DMS153 treated with DMSO at 0.1 percent for 48 hours (cell line): ENCODE results near the gene KIDINS220.
A peak's percentile ranks its signal among the peaks of the same experiment; 100 is the strongest.

Experiments
- DNase-seq: peaks from one replicate; lab custom pipeline; 2025; ENCODE audit not compliant: unreplicated experiment; lab: John Stamatoyannopoulos, UW

Gene KIDINS220

DNA sequence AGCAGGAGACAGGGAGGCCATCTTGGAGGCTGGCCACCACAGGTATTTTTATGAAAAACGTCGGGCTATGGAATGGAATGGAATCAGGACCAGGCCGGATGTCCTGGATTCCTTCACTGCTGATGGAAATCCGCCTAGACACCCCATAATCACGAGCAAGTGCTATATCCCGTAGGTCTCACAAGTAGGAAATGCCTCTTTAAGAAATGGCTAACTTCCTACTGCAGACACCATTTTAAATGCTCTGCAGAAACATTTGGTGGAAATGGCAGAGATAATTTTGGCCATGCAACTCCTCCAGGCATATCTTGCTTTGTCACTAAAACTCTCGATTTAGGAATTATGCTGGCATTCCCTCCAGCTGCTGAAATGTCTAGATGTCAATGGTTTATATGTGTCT lies 137.6 kb downstream of the KIDINS220 start:
- DNase-seq, result no peak

DNA sequence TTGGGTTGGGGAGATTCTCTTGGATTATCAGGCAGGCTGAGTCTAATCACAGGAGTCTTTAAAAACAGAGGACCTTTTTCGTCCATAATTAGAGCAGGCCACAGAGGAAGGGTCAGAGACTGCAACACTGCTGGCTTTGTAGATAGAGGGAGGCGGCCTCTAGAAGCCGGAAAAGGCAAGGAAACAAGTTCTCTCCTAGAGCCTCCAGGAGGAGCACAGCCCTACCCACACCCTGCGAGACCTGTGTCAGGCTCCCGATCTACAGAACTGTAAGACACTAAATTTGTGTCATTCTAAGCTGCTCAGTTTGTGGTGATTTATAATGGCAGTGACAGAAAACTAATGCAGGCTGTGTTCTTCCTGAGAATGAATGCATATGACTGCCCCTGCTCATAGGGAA lies 140.2 kb downstream of the KIDINS220 start:
- DNase-seq, result no peak

DNA sequence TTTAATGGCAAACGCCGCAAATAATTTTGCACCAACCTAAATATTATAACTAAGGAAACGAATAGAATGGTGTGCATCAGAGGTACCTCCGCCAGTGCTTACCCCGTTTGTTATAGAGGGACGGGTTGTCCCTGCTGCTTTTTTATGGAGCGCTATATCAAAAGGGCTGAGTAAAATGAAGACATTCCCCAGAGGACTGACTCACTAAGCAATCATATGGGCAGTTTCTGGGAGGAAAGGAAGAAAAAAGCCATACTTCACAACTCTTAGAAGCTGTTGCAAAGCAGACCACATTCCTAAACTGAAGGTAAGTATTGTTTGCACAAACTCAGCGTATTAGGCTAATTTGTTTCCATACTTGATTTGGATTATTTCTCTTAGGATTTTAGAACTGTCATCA lies 142.7 kb downstream of the KIDINS220 start:
- DNase-seq, result no peak

DNA sequence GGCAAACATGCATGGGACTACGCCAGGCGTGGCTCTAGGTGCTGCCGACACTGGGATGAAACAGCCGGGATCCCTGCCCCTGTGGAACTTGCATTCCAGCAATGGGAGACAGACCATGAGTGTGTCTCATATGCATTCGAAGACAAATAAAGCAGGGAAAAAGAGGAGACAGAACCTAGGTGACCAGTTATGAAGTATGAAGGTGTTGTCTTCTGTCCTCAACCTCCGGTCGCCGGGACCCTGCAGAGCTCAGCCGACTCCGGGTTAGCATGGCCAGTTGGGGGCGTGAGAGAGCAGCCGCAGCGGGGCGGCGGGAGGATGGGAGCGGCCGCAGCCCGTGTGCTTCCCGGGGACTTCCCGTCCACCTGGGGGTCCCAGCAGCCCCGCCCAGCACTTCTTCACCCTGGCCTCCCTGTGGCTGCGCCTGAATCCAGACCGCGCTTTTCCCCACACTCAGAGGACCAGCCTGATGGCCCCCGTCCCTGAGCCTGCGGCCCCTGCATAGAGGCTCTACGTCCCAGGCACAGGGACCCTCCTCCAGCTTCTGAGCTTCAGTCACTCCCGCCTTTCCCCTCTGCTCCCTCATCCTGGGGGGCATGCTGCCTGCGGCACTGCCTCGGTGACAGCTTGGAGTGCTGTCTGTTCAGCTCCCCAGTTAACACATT lies 144.1 kb downstream of the KIDINS220 start:
- no peak for DNase-seq

DNA sequence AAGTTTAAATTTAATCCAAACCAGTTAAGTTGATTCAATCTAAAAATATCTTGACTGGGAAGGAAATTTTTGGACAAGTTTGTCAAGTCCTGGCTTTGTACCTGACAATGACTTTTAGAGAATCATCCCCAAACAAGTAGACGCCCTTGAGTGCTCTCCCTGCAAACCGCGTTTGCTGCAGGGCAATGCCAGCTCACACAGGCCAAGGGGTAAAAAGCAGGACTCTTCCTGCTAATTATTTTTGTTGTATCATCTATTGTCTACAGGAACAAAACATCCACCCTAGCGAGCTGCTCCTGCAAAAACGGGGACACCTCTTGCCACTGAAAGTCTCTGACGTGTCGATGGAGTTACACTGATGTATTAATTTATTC lies 144.6 kb downstream of the KIDINS220 start:
- no peak for DNase-seq

DNA sequence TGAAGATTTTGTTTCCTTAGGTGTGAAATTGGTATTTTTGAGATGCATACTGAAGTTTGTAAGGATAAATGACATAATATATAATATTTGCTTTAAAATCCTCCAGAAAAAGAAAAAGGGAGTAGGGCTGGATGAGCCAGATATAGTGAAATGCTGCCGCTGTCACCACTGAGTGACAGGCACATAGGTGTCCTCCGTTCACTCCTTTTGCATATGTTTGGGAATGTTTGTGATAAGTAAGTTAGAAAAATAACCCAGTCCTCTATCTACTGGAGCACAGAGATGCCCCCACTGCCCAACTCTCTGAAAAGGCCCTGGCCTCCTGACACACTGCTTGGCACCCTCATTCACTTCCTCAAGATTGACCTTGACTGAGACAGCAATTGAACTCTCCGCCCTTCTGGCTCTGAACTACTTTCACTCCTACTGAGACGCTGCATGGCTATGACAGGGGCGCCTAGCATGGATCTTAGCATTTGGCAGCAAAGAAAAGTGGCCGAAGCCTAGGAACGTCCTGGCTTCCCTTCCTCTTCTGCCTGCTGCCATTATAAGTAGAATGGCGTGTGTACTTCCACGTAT lies 145.5 kb downstream of the KIDINS220 start:
- no peak for DNase-seq

DNA sequence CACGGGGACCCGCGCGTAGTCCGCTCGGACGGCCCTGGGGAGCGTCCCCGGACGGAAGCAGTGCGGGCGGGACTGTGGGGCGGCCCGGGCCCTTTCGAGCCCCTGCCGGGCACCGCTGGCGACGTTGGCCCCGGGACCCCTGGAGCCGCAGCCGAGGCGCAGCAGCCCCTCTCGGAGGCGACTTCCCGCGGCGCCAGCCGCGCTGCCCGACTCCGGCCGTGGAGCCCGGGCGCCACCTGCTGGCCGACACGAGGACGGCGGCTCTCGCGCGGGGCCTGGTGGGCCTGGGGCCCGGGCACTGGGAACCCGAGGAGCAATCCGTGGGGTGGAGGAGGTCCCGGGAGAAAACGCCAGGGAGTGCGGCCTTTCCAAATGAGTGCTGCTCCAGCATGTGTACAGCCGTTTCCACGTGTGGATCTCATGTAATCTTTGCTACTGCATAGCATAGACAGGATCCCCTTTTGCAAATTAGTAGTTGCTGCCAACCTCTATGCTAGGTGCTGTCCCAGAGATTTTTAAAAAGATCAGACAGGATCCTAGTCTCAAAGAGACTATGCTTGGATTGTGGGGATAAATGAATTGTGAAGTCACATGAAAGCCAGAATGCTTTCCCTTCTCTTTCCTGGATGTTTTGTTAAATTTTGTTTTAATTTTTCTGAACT lies 151.6 kb downstream of the KIDINS220 start:
- DNase-seq, result peak; percentile 77

DNA sequence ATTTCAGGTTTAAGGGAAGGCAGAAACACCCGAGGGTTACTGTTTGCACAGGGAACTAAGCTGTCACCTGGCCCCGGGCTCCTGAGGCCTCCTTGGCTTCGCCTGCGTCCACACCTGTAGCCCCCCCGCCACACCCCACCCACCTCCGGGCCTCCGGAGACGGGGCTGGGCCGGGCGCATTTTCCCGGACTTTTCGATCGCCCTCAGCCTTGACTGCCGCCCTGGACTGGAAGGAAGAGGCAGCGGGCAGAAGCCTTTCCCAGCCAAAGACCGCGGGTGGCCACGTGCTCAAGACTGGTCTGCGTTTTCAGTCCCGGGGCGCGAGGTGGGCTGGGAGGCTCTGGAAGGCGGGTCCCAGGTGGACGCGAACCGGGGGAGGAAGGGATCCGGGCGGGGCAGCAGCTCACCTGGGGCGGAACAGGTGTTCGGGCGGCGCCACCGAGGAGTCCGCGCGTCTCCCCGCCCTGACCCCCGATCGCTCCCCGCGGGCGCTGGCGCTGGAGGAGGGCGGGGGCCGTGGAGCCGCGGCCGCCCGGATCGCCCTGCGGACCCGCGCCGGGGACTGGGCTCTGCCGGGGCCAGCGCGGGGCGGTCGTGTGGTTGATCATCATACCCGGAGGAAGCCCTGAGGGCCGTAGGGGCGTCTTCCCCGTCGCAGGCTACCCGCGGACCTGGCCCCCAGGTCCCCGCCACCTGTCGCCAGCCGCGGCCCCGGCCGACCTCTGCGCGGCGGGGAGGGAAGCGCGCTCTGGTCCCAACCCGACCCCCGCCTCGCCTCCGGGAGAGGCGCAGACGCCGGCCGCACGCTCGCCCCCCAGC lies 152.3 kb downstream of the KIDINS220 start:
- peak; percentile 88 for DNase-seq

DNA sequence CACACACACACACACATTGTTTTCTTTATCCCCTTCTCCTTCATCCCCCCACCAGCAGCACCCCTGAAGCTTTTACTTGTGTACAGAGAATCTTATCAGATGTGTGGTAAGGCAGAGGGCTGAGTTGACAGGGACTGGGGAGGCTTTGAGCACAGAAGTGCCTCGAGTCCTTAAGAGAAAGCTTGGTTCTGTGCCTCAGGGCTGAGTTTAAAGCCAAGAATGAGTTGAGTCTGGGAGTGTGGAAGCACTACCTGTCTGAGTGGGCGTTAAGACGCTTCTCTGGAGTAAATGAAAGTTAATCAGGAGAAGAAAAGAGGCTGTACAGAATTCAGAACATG lies 152.9 kb downstream of the KIDINS220 start:
- DNase-seq, result no peak

DNA sequence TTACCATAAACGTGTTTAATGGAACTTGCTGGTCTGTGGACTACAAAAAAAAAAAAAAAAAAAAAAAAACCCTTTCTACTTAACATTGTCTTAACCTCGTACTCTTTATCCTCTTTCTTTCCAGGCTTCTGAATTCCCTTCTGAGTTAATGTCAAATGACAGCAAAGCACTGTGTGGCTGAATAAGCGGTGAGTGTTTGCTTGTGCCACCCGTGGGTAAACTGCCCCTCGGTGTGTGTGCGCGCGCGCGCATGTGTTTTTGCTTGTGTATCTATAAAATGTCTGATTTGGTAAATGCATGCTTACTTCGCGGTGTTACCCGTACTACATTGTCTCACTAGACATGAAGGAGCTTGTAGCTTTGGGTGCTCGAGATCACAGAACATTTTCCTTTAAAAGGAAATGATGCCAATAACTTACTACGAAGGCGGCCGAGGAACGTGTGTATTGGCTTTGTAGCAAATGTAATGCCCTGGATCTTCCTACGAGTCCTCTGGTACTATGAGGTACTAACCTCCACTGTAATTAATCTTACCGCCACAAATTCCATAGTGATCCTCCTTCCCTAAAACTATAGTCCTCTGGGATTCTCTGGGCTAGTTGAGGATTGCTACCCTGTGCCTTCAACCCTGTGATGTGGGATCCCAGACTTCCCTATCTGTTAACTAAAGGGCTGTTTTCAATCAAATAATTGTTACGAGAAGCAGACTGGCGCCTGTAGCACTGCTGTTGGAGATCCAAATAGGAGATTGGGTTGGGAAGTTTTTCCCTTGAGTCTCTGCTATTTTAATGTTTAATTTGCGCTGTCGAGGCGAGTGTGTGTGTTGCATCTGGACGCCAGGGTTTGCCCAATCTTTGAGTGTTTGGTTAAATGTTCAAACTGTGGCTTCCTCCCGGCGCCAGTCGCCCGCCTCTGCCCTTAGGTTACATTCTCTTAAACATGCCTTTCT lies 154.4 kb downstream of the KIDINS220 start:
- DNase-seq, result peak; percentile 26

DNA sequence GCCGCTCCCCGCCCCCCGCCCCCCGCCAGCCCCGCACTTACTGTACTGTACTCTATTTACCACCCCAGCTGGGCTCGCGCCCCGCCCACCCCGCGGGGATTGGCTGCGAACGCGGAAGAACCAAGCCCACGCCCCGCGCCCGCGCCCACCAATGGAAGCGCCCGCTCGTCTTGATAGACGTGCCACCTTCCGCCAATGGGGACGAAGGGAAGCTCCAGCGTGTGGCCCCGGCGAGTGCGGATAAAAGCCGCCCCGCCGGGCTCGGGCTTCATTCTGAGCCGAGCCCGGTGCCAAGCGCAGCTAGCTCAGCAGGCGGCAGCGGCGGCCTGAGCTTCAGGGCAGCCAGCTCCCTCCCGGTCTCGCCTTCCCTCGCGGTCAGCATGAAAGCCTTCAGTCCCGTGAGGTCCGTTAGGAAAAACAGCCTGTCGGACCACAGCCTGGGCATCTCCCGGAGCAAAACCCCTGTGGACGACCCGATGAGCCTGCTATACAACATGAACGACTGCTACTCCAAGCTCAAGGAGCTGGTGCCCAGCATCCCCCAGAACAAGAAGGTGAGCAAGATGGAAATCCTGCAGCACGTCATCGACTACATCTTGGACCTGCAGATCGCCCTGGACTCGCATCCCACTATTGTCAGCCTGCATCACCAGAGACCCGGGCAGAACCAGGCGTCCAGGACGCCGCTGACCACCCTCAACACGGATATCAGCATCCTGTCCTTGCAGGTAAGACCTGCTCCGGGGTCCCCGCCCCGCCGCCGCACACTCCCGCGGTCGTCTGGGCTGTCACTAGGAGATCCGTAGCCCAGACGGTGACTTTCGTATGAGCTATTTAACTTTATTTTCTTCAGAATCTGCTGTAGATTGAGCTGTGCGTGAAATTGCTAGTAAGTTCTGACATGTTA lies 155.4 kb downstream of the KIDINS220 start, which contains the start of gene ID2:
TSS of gene ID2 (plus strand) at position 271 of the 907 bp plus-strand sequence. CDS start at position 381, 110 bp downstream.
- peak; percentile 96 for DNase-seq

DNA sequence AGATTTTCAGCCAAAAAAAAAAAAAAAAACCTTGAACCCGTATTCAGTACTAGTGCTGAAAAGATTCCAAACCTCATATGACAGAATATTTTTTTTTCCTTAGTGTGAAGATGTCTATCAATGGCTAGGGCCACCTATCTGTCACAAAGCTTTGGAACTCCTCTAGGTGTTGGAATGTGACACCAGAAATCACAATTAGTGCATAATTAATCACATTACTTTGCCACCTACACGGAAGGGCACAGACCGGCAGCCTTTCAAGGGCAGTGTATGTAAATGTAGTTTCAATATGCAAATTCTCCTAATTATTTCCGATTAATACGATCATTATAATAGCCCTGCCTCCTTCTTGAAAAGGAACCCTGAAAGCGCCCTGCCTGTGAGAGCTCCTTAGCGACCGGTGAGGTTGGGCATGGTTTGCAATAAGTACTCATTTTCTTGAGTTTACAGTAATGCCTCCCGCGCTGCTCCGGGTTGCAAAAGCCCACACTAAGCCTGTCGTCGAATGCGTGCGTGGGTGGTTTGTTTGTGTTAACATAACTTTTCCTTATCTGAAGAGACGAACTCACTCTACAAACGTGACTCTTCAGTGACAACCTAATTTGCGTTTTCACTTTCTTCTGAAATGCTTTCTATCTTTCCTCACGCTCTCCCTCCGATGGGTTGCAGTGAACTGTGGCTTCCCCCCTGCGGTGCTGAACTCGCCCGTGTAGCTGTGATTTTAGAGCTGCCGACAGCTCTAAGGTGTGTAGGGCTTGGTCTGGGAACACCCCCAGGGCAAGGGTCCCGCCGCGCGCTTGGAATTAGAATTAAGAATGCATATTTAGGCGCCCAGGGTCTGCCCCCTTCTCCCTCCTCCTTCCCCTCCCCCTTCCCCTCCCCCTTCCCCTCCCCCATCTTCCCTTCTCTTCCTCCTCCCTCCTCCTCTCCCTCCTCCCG lies 156.3 kb downstream of the KIDINS220 start:
- peak; percentile 92 for DNase-seq

DNA sequence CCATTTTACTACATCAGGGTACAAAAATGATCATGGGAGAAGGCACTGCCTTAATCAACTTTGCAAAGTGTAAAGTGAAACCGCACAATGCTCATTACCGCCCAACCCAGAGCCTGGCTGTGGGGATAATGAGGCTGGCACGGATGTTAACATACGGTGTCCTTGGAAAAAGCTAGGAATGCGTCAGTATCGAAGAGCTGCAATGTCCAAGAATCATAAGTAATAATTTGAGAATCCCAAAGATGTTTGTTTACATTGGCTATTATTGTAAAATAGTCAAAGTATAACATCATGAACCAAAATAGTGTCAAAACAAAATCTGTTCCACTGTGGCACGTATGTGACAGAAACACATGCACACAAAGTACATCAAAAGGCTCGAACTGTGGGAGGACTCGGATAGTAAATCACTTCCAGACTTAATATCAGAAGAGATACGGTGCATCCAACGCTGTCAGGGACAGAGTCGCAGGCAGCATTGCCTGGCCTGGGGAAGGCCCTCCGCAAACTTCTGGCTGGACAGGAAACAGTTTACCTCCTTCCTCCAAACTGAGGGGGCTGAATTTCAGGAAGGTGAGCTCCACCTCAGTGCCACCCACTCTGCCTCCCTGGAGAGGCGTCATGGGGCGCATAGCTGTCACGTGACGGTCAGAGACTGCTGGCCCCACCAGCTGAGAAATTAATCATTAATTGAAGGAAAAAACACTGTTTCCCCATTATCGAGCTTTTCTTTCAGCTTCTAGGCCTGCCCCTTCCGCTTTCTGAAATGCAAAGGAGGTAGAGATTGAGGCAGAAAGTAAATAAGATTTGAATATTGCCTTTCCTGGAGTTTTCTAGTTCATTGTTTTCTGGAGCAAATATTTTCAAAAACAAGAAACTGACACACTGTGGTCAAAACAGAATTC lies 157.3 kb downstream of the KIDINS220 start:
- no peak for DNase-seq

DNA sequence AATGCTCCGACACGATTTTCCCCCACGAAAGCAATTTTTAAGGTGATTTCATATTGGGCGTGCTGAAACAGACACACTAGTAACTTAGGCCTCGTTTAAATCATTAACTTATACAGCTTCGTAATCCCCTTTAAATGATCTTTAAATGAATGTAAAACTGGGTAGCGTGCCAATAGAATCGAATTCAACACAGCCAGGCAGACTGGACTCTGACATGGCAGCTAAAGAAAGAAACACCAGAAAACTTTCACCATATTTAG lies 157.9 kb downstream of the KIDINS220 start:
- no peak for DNase-seq
